Eye (tissue), 1 donor: ENCODE results near the gene RASAL2.
A peak's percentile ranks its signal among the peaks of the same experiment; 100 is the strongest.
"Not testable (repeated sequence)": the region's sequence is repeated elsewhere in the genome, so short reads cannot be mapped to it uniquely, and the experiment has no call there.

Source experiments
- DNase-seq: peaks from one replicate; pipeline ENCODE4 v3.0.0-alpha.2; 2015

The RASAL2 gene

GRCh38 chr1:178301141-178301540 is 207.2 kb downstream of the RASAL2 start:
- no peak for DNase-seq

GRCh38 chr1:178307264-178307663 is 213.4 kb downstream of the RASAL2 start:
- DNase-seq = no peak

GRCh38 chr1:178308438-178308837 is 214.5 kb downstream of the RASAL2 start:
- DNase-seq = no peak

GRCh38 chr1:178310685-178311105 is 216.8 kb downstream of the RASAL2 start:
- DNase-seq = peak; percentile 86

GRCh38 chr1:178311164-178311563 is 217.3 kb downstream of the RASAL2 start:
- no peak for DNase-seq

GRCh38 chr1:178320280-178320982 is 226.5 kb downstream of the RASAL2 start:
- DNase-seq = not testable (repeated sequence)

- DNase-seq = no peak
These were observed 229.2 kb downstream of the RASAL2 start for GRCh38 chr1:178323067-178323466.

- DNase-seq = no peak
These were observed 230.1 kb downstream of the RASAL2 start for GRCh38 chr1:178324003-178324402.

- no peak for DNase-seq
These were observed 234.8 kb downstream of the RASAL2 start for GRCh38 chr1:178328728-178329127.

GRCh38 chr1:178330153-178330552 is 236.2 kb downstream of the RASAL2 start:
- no peak for DNase-seq

- no peak for DNase-seq
These were observed 237.1 kb downstream of the RASAL2 start for GRCh38 chr1:178330848-178331497.

GRCh38 chr1:178335426-178335825 is 241.5 kb downstream of the RASAL2 start:
- no peak for DNase-seq

GRCh38 chr1:178337091-178337706 is 243.3 kb downstream of the RASAL2 start:
- DNase-seq = no peak

GRCh38 chr1:178339834-178340233 is 245.9 kb downstream of the RASAL2 start:
- DNase-seq = no peak

GRCh38 chr1:178341261-178341956 is 247.5 kb downstream of the RASAL2 start:
- peak; percentile 92 for DNase-seq

GRCh38 chr1:178342745-178343144 is 248.8 kb downstream of the RASAL2 start:
- peak; percentile 39 for DNase-seq

GRCh38 chr1:178344513-178345091 is 250.7 kb downstream of the RASAL2 start:
- peak; percentile 71 for DNase-seq

- no peak for DNase-seq
These were observed 251.3 kb downstream of the RASAL2 start for GRCh38 chr1:178345238-178345637.

- DNase-seq = no peak
These were observed 251.9 kb downstream of the RASAL2 start for GRCh38 chr1:178345807-178346206.

GRCh38 chr1:178349801-178350200 is 255.9 kb downstream of the RASAL2 start:
- no peak for DNase-seq

GRCh38 chr1:178351911-178352310 is 258.0 kb downstream of the RASAL2 start:
- DNase-seq = not testable (repeated sequence)

- DNase-seq = no peak
These were observed 259.0 kb downstream of the RASAL2 start for GRCh38 chr1:178352790-178353416.

- DNase-seq = no peak
These were observed 259.6 kb downstream of the RASAL2 start for GRCh38 chr1:178353524-178353923.
